Measurements from ENCODE around the gene SLC23A3. TPM values are rescaled to one million over a fixed set of nuclear protein-coding genes. Genes with fewer than 3 reads are reported as not detected.

SLC23A3 gene
- total RNA-seq, 1 donor from 2014 or later, result 5.4 TPM

GRCh38 chr2:219207134-219207883, 37.5 kb upstream of the SLC23A3 start:
- intact Hi-C loops (cut with DNase I), result no loop called here
- Histone ChIP-seq H3K4me3 (peak overlapping the region; percentile 63 to 79), H3K27ac (peak overlapping the region; percentile 97), H3K36me3 (peaks cover 0 to 14% of the 10 kb centered on the region in 2 donors), H3K4me1 (peaks cover 22% of the 10 kb centered on the region), H3K27me3 (no peaks in the 10 kb centered on the region), H3K9me3 (no peaks in the 10 kb centered on the region)
- no peak for DNase-seq (ENCODE audit: extremely low spot score in 2 of 2)
- TF ChIP-seq CTCF (IDR thresholded peaks at IDR 0.05) (no peak), POLR2AphosphoS5 (IDR thresholded peaks at IDR 0.05; ENCODE audit: insufficient read depth in 1 of 2, low read depth in 1 of 2) (no peak), POLR2A (IDR thresholded peaks at IDR 0.05) (no peak)

- no peaks in the 10 kb centered on the region for H3K9me3 ChIP-seq
- intact Hi-C loops (cut with DNase I), result no loop called here
These were observed 36.7 kb upstream of the SLC23A3 start, which contains the start of gene ZFAND2B for GRCh38 chr2:219206328-219207133. Gene ZFAND2B, plus strand, starts transcription at chr2:219206782. Its CDS starts 206 bp downstream, at chr2:219206988.

GRCh38 chr2:219205981-219206327, 36.1 kb upstream of the SLC23A3 start:
- Histone ChIP-seq H3K4me1 (peaks cover 22% of the 10 kb centered on the region), H3K27ac (peak overlapping the region; percentile 97), H3K27me3 (no peaks in the 10 kb centered on the region), H3K36me3 (peaks cover 0 to 13% of the 10 kb centered on the region in 2 donors), H3K4me3 (peak overlapping the region; percentile 63 to 79), H3K9me3 (no peaks in the 10 kb centered on the region)
- DNase-seq (ENCODE audit: extremely low spot score in 2 of 2), result no peak
- no peak for TF ChIP-seq CTCF (IDR thresholded peaks at IDR 0.05)
- TF ChIP-seq POLR2A (IDR thresholded peaks at IDR 0.05), result no peak
- no peak for TF ChIP-seq POLR2AphosphoS5 (IDR thresholded peaks at IDR 0.05; ENCODE audit: insufficient read depth in 1 of 2, low read depth in 1 of 2)
- intact Hi-C loops (cut with DNase I), result no loop called here

More at GRCh38 chr2:219206328-219207133, 36.7 kb upstream of the SLC23A3 start, which contains the start of gene ZFAND2B:
- Histone ChIP-seq H3K27me3 (no peaks in the 10 kb centered on the region), H3K27ac (peak within 1 kb of the TSS; percentile 97), H3K36me3 (peaks cover 0 to 13% of the 10 kb centered on the region in 2 donors), H3K4me1 (peaks cover 22% of the 10 kb centered on the region), H3K4me3 (peak within 1 kb of the TSS; percentile 63 to 79)
- DNase-seq (ENCODE audit: extremely low spot score in 2 of 2), result peak in 1 of 2 donors; percentile 95
- peak; percentile 75 to 97 for TF ChIP-seq POLR2AphosphoS5 (IDR thresholded peaks at IDR 0.05; ENCODE audit: insufficient read depth in 1 of 2, low read depth in 1 of 2)
- peak; percentile 96 for TF ChIP-seq POLR2A (IDR thresholded peaks at IDR 0.05)
- peak in 1 of 3 experiments; percentile 30 for TF ChIP-seq CTCF (IDR thresholded peaks at IDR 0.05)

- H3K27me3 ChIP-seq, result no peaks in the 10 kb centered on the region
- peak in 1 of 2 donors; percentile 11 for DNase-seq (ENCODE audit: extremely low spot score in 2 of 2)
- no peak overlapping the region for H3K27ac ChIP-seq
- intact Hi-C loops (cut with DNase I), result no loop called here
- peaks cover 0 to 9% of the 10 kb centered on the region in 2 donors for H3K36me3 ChIP-seq
- TF ChIP-seq CTCF (IDR thresholded peaks at IDR 0.05), result no peak
- TF ChIP-seq POLR2AphosphoS5 (IDR thresholded peaks at IDR 0.05; ENCODE audit: insufficient read depth in 1 of 2, low read depth in 1 of 2), result no peak
- TF ChIP-seq POLR2A (IDR thresholded peaks at IDR 0.05), result no peak
- no peak overlapping the region for H3K4me3 ChIP-seq
- peaks cover 22% of the 10 kb centered on the region for H3K4me1 ChIP-seq
- no peaks in the 10 kb centered on the region for H3K9me3 ChIP-seq
These were observed 35.3 kb upstream of the SLC23A3 start for GRCh38 chr2:219205165-219205538.
